GM23338 (cell line): Measurements from ENCODE around the gene TBCB. TPM values are rescaled to one million over a fixed set of nuclear protein-coding genes. Genes with fewer than 3 reads are reported as not detected.
A peak's percentile ranks its signal among the peaks of the same experiment; 100 is the strongest.

Experiments used
- ATAC-seq: fragments of 200-7000 bp; cut with Tn5 transposase; 3 replicates; pipeline ENCODE4 v1.9.1; 2020
- DNase-seq: peaks from one replicate; pipeline ENCODE4 v3.0.0-alpha.2; 2015; ENCODE audit warnings: low spot score
- H2AFZ ChIP-seq: fragments of 200-600 bp; sonication (generic); 2 replicates; pipeline ENCODE4 v1.8.0; 2016; ENCODE audit warnings: antibody characterized with exemption, mild to moderate bottlenecking, moderate library complexity
- H3F3A ChIP-seq: fragments of 200-600 bp; sonication (generic); replicated peaks from 2 replicates; pipeline ENCODE4 v1.8.0; 2017; ENCODE audit warnings: antibody characterized with exemption, mixed run types, low read depth
- H3K27ac ChIP-seq: fragments of 200-600 bp; sonication (generic); 2 replicates; pipeline ENCODE4 v1.6.1; 2016; ENCODE audit warnings: low read depth
- H3K27me3 ChIP-seq: fragments of 200-600 bp; sonication (generic); 2 replicates; pipeline ENCODE4 v1.8.0; 2016; ENCODE audit warnings: mild to moderate bottlenecking, mixed run types, moderate library complexity; ENCODE audit not compliant: insufficient read depth
- H3K36me3 ChIP-seq: fragments of 200-600 bp; sonication (generic); 2 replicates; pipeline ENCODE4 v1.8.0; 2016; ENCODE audit warnings: mild to moderate bottlenecking; ENCODE audit not compliant: insufficient read depth
- H3K4me1 ChIP-seq: fragments of 200-600 bp; sonication (generic); 2 replicates; pipeline ENCODE4 v1.8.0; 2016; ENCODE audit warnings: mild to moderate bottlenecking, moderate library complexity; ENCODE audit not compliant: insufficient read depth
- H3K4me2 ChIP-seq: fragments of 200-600 bp; sonication (generic); 2 replicates; pipeline ENCODE4 v1.7.1; 2017; ENCODE audit warnings: mixed run types
- H3K4me3 ChIP-seq: fragments of 200-600 bp; sonication (generic); 2 replicates; pipeline ENCODE4 v1.6.1; 2016; ENCODE audit warnings: mixed run types
- H3K79me2 ChIP-seq: fragments of 200-600 bp; sonication (generic); replicated peaks from 2 replicates; pipeline ENCODE4 v1.8.0; 2017; ENCODE audit warnings: mild to moderate bottlenecking; ENCODE audit not compliant: insufficient read depth
- H3K9me2 ChIP-seq: fragments of 200-600 bp; sonication (generic); 2 replicates; pipeline ENCODE4 v1.8.0; 2017; ENCODE audit not compliant: insufficient read depth
- H4K20me1 ChIP-seq: fragments of 200-600 bp; sonication (generic); replicated peaks from 2 replicates; pipeline ENCODE4 v1.8.0; 2017; ENCODE audit warnings: mild to moderate bottlenecking; ENCODE audit not compliant: insufficient read depth
- H3K27ac Mint-ChIP-seq: 2 replicates; pipeline ENCODE4 v1.8.0; 2020; ENCODE audit warnings: inconsistent platforms, mild to moderate bottlenecking, moderate library complexity, mixed read lengths
- H3K27me3 Mint-ChIP-seq: 3 replicates; pipeline ENCODE4 v1.8.0; 2022; ENCODE audit warnings: low read depth, mild to moderate bottlenecking, moderate library complexity, mixed read lengths, inconsistent platforms; ENCODE audit not compliant: insufficient read depth, poor library complexity
- H3K36me3 Mint-ChIP-seq: 3 replicates; pipeline ENCODE4 v1.8.0; 2021; ENCODE audit warnings: low read depth, mild to moderate bottlenecking, inconsistent platforms, moderate library complexity, mixed read lengths
- H3K4me1 Mint-ChIP-seq: 3 replicates; pipeline ENCODE4 v1.8.0; 2020; ENCODE audit warnings: mild to moderate bottlenecking, inconsistent platforms, mixed read lengths
- H3K4me3 Mint-ChIP-seq: 3 replicates; pipeline ENCODE4 v1.8.0; 2021; ENCODE audit warnings: moderate library complexity, mild to moderate bottlenecking, inconsistent platforms, mixed read lengths
- H3K9me3 Mint-ChIP-seq: 3 replicates; pipeline ENCODE4 v1.8.0; 2020; ENCODE audit warnings: moderate library complexity, mild to moderate bottlenecking, inconsistent platforms, mixed read lengths
- CREB1 ChIP-seq: fragments of 250-450 bp; sonication (Bioruptor Pico); IDR thresholded peaks from 2 replicates; pipeline ENCODE4 v1.5.0; 2020; ENCODE audit warnings: low read depth, mild to moderate bottlenecking, moderate library complexity
- EZH2 ChIP-seq: fragments of 200-600 bp; sonication (generic); IDR thresholded peaks from one replicate; pipeline ENCODE4 v1.8.0; 2017; ENCODE audit warnings: antibody characterized with exemption, mild to moderate bottlenecking, low read depth; ENCODE audit not compliant: unreplicated experiment
- EZH2phosphoT487 ChIP-seq: fragments of 200-600 bp; sonication (generic); IDR thresholded peaks from one replicate; pipeline ENCODE4 v1.8.1; 2018; ENCODE audit warnings: antibody characterized with exemption; ENCODE audit not compliant: unreplicated experiment
- JUNB ChIP-seq: IDR thresholded peaks from one replicate; pipeline ENCODE4 v1.6.1; 2016; ENCODE audit warnings: antibody characterized with exemption; ENCODE audit not compliant: unreplicated experiment
- NANOG ChIP-seq: IDR thresholded peaks from 2 replicates; pipeline ENCODE4 v1.6.1; 2016; ENCODE audit warnings: antibody characterized with exemption, borderline replicate concordance
- STAT1 ChIP-seq: IDR thresholded peaks from one replicate; pipeline ENCODE4 v1.6.1; 2016; ENCODE audit warnings: antibody characterized with exemption; ENCODE audit not compliant: unreplicated experiment
- ZNF114 ChIP-seq: fragments of 250-450 bp; sonication (Bioruptor Pico); IDR thresholded peaks from 2 replicates; pipeline ENCODE4 v1.5.0; 2020; ENCODE audit warnings: mild to moderate bottlenecking, moderate library complexity
- ZNF331 ChIP-seq: fragments of 250-450 bp; sonication (Bioruptor Pico); IDR thresholded peaks from 2 replicates; pipeline ENCODE4 v1.5.0; 2020; ENCODE audit warnings: low read depth, mild to moderate bottlenecking, moderate library complexity
- polyA plus RNA-seq: library from polyadenylated mRNA; unstranded; fragments of >200 nt; fragmentation: Nextera tagmentation; extraction: Ambion mirVana; gene quantifications from 2 replicates; pipeline ENCODE4 v1.2.1, GENCODE V29; 2016
- total RNA-seq: library from RNA; depleted of rRNA; stranded (reverse); fragments of >200 nt; shearing (Covaris generic); gene quantifications from 2 replicates; pipeline ENCODE4 v1.2.3, GENCODE V29; 2014
- TF ChIP-seq, protein P1 (sequence below): fragments of 250-450 bp; sonication (Bioruptor Pico); IDR thresholded peaks from 2 replicates; pipeline ENCODE4 v1.5.0; 2020; ENCODE audit warnings: mild to moderate bottlenecking, moderate library complexity
- TF ChIP-seq, protein P2 (sequence below): IDR thresholded peaks from one replicate; pipeline ENCODE4 v1.6.1; 2018; ENCODE audit warnings: antibody characterized with exemption; ENCODE audit not compliant: unreplicated experiment
- TF ChIP-seq, protein P3 (sequence below): IDR thresholded peaks from 2 replicates; pipeline ENCODE4 v1.6.1; 2016; ENCODE audit warnings: antibody characterized with exemption
- TF ChIP-seq, protein P4 (sequence below), 2 experiments: fragments of 200-600 bp in 1 of 2; sonication (generic) in 1 of 2; conservative IDR thresholded peaks; 2 replicates each; pipeline versions ENCODE4 v1.5.1 to v1.6.1; 2016 to 2017; ENCODE audit warnings: antibody characterized with exemption in 2 of 2, low read depth in 2 of 2, mild to moderate bottlenecking in 2 of 2, moderate library complexity in 1 of 2

Gene TBCB
- total and polyA plus RNA-seq, 2 experiments from 2014 or later, result 275 to 290 TPM

DNA sequence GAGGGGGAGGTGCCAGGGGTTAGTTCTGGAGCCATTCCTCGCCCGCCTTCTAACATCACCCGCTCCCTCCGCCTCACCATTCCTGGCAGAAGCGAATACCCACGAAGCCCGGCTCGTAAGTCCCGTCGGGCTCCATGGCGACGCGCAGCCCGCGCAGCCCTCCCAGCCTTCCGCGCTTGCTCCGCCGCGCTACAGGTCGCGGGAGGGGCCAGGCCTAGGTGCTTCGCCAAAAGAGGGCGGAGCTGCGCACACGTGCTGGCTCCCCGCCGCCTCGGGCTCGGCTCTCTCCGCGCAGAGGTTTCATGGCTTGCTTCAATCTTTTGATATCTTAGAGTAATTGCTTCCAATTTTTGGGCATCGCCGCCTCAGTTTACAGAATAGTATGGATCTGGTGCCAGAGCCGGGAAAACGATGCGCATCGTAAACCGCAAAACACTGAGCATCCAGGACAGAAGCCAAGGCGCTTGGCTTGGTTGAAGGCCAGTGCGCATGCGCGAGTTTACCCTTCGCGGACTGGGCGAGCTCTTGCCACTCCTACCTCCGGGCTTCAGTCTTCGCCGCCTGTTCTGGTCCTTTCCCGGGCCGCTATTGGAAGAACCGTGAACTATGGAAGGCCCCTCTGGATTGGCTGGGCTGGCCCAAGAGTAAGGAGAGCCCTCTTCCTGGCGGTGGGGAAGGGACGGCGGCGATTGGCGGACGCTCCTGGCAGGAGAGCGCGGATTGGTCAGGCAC lies 381 bp upstream of the TBCB start, which contains the start of gene POLR2I (continued):
- TF ChIP-seq CREB1 (CRISPR knock-in tag), result peak; percentile 49; the same call in 1 of the 2 replicates

DNA sequence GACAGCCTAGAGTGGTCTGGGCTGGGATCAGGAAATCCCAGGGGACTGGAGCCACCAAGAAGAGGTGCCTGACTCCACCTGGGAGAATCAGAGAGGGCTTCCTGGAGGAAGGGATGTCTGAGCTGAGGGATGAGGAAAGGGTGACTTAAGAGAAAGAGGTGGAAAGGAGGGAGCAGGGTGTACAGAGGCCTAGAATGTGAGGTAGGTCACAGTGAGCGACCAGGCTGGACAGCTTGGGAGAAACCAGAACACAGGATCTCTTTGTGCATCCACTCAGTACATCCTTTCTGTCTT lies 1.0 kb downstream of the TBCB start:
- Histone ChIP-seq H4K20me1 (peaks cover 10% of the 10 kb centered on the region; the same call in 1 of the 2 replicates), H3K36me3 (no peaks in the 10 kb centered on the region; the same call in 1 of the 2 replicates), H3K4me3 (peak overlapping the region; percentile 98), H3K4me1 (peaks cover 13% of the 10 kb centered on the region; the same call in 1 of the 2 replicates), H2AFZ (no peak overlapping the region), H3K79me2 (peaks cover 22% of the 10 kb centered on the region), H3K27ac (no peak overlapping the region), H3K4me2 (peak overlapping the region; percentile 82), H3K27me3 (no peaks in the 10 kb centered on the region), H3K9me2 (no peaks in the 10 kb centered on the region), H3F3A (peaks cover 29% of the 10 kb centered on the region)
- Mint-ChIP-seq H3K27me3 (peaks cover 25% of the 10 kb centered on the region), H3K27ac (no peak overlapping the region), H3K4me3 (peak overlapping the region; percentile 99), H3K36me3 (peaks cover 58% of the 10 kb centered on the region), H3K4me1 (peaks cover 31% of the 10 kb centered on the region), H3K9me3 (no peaks in the 10 kb centered on the region; the same call in 2 of the 3 replicates)
- DNase-seq (no peak), ATAC-seq (no peak)
- TF ChIP-seq EZH2 (no peak), JUNB (no peak), CREB1 (CRISPR knock-in tag) (no peak), STAT1 (no peak), ZNF331 (no peak), ZNF114 (no peak), NANOG (no peak), EZH2phosphoT487 (no peak)
- TF ChIP-seq, protein P1, sequence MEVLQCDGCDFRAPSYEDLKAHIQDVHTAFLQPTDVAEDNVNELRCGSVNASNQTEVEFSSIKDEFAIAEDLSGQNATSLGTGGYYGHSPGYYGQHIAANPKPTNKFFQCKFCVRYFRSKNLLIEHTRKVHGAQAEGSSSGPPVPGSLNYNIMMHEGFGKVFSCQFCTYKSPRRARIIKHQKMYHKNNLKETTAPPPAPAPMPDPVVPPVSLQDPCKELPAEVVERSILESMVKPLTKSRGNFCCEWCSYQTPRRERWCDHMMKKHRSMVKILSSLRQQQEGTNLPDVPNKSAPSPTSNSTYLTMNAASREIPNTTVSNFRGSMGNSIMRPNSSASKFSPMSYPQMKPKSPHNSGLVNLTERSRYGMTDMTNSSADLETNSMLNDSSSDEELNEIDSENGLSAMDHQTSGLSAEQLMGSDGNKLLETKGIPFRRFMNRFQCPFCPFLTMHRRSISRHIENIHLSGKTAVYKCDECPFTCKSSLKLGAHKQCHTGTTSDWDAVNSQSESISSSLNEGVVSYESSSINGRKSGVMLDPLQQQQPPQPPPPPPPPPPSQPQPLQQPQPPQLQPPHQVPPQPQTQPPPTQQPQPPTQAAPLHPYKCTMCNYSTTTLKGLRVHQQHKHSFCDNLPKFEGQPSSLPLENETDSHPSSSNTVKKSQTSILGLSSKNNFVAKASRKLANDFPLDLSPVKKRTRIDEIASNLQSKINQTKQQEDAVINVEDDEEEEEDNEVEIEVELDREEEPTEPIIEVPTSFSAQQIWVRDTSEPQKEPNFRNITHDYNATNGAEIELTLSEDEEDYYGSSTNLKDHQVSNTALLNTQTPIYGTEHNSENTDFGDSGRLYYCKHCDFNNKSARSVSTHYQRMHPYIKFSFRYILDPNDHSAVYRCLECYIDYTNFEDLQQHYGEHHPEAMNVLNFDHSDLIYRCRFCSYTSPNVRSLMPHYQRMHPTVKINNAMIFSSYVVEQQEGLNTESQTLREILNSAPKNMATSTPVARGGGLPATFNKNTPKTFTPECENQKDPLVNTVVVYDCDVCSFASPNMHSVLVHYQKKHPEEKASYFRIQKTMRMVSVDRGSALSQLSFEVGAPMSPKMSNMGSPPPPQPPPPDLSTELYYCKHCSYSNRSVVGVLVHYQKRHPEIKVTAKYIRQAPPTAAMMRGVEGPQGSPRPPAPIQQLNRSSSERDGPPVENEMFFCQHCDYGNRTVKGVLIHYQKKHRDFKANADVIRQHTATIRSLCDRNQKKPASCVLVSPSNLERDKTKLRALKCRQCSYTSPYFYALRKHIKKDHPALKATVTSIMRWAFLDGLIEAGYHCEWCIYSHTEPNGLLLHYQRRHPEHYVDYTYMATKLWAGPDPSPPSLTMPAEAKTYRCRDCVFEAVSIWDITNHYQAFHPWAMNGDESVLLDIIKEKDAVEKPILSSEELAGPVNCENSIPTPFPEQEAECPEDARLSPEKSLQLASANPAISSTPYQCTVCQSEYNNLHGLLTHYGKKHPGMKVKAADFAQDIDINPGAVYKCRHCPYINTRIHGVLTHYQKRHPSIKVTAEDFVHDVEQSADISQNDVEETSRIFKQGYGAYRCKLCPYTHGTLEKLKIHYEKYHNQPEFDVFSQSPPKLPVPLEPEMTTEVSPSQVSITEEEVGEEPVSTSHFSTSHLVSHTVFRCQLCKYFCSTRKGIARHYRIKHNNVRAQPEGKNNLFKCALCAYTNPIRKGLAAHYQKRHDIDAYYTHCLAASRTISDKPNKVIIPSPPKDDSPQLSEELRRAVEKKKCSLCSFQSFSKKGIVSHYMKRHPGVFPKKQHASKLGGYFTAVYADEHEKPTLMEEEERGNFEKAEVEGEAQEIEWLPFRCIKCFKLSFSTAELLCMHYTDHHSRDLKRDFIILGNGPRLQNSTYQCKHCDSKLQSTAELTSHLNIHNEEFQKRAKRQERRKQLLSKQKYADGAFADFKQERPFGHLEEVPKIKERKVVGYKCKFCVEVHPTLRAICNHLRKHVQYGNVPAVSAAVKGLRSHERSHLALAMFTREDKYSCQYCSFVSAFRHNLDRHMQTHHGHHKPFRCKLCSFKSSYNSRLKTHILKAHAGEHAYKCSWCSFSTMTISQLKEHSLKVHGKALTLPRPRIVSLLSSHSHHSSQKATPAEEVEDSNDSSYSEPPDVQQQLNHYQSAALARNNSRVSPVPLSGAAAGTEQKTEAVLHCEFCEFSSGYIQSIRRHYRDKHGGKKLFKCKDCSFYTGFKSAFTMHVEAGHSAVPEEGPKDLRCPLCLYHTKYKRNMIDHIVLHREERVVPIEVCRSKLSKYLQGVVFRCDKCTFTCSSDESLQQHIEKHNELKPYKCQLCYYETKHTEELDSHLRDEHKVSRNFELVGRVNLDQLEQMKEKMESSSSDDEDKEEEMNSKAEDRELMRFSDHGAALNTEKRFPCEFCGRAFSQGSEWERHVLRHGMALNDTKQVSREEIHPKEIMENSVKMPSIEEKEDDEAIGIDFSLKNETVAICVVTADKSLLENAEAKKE (CRISPR knock-in tag), result no peak
- TF ChIP-seq, protein P2, sequence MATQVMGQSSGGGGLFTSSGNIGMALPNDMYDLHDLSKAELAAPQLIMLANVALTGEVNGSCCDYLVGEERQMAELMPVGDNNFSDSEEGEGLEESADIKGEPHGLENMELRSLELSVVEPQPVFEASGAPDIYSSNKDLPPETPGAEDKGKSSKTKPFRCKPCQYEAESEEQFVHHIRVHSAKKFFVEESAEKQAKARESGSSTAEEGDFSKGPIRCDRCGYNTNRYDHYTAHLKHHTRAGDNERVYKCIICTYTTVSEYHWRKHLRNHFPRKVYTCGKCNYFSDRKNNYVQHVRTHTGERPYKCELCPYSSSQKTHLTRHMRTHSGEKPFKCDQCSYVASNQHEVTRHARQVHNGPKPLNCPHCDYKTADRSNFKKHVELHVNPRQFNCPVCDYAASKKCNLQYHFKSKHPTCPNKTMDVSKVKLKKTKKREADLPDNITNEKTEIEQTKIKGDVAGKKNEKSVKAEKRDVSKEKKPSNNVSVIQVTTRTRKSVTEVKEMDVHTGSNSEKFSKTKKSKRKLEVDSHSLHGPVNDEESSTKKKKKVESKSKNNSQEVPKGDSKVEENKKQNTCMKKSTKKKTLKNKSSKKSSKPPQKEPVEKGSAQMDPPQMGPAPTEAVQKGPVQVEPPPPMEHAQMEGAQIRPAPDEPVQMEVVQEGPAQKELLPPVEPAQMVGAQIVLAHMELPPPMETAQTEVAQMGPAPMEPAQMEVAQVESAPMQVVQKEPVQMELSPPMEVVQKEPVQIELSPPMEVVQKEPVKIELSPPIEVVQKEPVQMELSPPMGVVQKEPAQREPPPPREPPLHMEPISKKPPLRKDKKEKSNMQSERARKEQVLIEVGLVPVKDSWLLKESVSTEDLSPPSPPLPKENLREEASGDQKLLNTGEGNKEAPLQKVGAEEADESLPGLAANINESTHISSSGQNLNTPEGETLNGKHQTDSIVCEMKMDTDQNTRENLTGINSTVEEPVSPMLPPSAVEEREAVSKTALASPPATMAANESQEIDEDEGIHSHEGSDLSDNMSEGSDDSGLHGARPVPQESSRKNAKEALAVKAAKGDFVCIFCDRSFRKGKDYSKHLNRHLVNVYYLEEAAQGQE, result no peak
- TF ChIP-seq, protein P3, sequence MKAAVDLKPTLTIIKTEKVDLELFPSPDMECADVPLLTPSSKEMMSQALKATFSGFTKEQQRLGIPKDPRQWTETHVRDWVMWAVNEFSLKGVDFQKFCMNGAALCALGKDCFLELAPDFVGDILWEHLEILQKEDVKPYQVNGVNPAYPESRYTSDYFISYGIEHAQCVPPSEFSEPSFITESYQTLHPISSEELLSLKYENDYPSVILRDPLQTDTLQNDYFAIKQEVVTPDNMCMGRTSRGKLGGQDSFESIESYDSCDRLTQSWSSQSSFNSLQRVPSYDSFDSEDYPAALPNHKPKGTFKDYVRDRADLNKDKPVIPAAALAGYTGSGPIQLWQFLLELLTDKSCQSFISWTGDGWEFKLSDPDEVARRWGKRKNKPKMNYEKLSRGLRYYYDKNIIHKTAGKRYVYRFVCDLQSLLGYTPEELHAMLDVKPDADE, result no peak
- TF ChIP-seq, protein P4, sequence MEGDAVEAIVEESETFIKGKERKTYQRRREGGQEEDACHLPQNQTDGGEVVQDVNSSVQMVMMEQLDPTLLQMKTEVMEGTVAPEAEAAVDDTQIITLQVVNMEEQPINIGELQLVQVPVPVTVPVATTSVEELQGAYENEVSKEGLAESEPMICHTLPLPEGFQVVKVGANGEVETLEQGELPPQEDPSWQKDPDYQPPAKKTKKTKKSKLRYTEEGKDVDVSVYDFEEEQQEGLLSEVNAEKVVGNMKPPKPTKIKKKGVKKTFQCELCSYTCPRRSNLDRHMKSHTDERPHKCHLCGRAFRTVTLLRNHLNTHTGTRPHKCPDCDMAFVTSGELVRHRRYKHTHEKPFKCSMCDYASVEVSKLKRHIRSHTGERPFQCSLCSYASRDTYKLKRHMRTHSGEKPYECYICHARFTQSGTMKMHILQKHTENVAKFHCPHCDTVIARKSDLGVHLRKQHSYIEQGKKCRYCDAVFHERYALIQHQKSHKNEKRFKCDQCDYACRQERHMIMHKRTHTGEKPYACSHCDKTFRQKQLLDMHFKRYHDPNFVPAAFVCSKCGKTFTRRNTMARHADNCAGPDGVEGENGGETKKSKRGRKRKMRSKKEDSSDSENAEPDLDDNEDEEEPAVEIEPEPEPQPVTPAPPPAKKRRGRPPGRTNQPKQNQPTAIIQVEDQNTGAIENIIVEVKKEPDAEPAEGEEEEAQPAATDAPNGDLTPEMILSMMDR (conservative IDR thresholded peaks at IDR 0.05; ENCODE audit: low read depth in 2 of 2), result no peak
